HUES6 (cell line): Measurements from ENCODE around the gene LCE5A.
A peak's percentile ranks its signal among the peaks of the same experiment; 100 is the strongest.

Experiments
- H3K27ac ChIP-seq: 2 replicates; pipeline ENCODE4 v1.7.0; 2013; ENCODE audit warnings: low read depth, mild to moderate bottlenecking, low read length, inconsistent platforms
- H3K27me3 ChIP-seq: 2 replicates; pipeline ENCODE4 v1.6.1; 2013; ENCODE audit warnings: low read length; ENCODE audit not compliant: control insufficient read depth, insufficient read depth
- H3K36me3 ChIP-seq: 2 replicates; pipeline ENCODE4 v1.6.1; 2013; ENCODE audit warnings: low read length; ENCODE audit not compliant: control insufficient read depth, insufficient read depth
- H3K4me1 ChIP-seq: 2 replicates; pipeline ENCODE4 v1.6.1; 2013; ENCODE audit warnings: low read length; ENCODE audit not compliant: control insufficient read depth, insufficient read depth
- H3K4me3 ChIP-seq: 2 replicates; pipeline ENCODE4 v1.5.1; 2013; ENCODE audit warnings: low read depth, low read length
- H3K9ac ChIP-seq: one replicate; pipeline ENCODE4 v1.6.1; 2013; ENCODE audit warnings: mild to moderate bottlenecking, low read length
- H3K9me3 ChIP-seq: 2 replicates; pipeline ENCODE4 v1.6.1; 2013; ENCODE audit warnings: low read depth, low read length; ENCODE audit not compliant: control insufficient read depth, insufficient read depth

The LCE5A gene

DNA sequence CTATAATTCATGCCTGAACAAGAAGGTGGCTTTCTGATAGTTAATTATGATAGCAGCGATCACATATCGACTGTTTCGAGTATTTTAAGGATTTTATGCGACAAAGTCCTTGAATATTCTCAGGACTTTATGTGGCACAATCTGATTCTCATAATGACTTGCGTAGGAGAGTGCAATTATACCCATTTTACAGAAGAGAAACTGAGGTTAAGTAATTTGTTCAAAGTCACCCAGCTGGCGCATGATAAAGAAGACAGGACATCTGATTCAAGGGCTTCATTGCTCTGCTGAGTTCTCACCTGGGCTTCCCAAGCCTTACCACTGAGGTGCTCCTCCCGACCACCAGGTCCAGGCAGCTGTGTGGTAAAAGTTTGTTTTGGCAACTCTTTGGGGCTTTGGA lies 5.5 kb downstream of the LCE5A start:
- Histone ChIP-seq H3K9ac (no peak overlapping the region), H3K4me1 (no peaks in the 10 kb centered on the region), H3K27me3 (peaks cover 91% of the 10 kb centered on the region), H3K36me3 (no peaks in the 10 kb centered on the region), H3K4me3 (peak overlapping the region; percentile 36; the same call in 1 of the 2 replicates), H3K27ac (no peak overlapping the region), H3K9me3 (peaks cover 29% of the 10 kb centered on the region; the same call in 1 of the 2 replicates)

DNA sequence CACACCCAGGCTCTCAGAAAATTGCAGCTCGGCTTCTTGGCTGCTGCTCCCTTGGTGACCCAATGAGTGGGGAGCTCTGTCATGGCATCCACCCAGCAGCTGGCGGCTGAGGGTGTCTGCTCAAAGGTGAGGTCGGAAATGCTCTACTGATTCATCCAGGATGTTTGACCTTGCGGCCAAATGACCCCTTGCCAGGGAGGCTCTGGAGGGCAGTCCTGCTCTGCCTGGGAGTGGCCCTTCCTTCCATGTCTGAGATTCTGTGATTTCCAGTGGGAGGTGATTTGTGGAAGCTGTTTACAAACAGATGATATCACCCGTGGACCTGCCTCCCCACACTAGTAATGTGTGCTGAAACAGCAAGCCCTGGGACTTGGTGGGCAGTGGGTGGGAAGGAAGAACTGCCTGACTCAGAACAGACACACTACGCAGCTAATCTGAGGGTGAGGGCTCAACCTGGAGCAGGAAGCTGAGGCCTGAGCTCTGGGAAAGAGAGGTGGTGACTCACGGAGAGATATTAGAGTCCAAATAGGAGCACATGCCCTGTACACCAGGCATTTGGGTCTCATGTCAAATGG lies 6.7 kb downstream of the LCE5A start:
- Histone ChIP-seq H3K36me3 (no peaks in the 10 kb centered on the region), H3K9me3 (peaks cover 23% of the 10 kb centered on the region; the same call in 1 of the 2 replicates), H3K27ac (no peak overlapping the region), H3K4me3 (no peak overlapping the region), H3K27me3 (peaks cover 92% of the 10 kb centered on the region), H3K4me1 (no peaks in the 10 kb centered on the region), H3K9ac (no peak overlapping the region)

DNA sequence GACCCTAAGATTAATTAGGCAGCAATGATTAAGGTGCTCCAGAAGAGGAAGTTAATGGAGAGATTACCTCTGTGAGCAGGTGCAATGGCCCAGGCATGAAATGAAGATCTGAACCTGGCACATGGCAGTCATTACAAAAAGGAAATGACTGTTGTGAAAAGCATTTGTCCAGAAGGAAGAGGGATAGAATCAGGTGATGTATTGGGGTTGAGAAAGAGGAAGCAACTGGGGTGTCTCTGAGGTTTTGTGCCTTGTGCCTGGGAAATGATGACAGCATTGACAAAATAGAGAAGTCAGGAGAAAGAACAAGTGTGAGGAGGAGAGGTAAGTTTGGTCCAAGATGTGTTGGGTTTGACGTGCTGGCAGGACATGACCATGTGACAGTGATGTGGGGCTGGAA lies 9.2 kb downstream of the LCE5A start:
- H3K4me1 ChIP-seq = no peaks in the 10 kb centered on the region
- peaks cover 66% of the 10 kb centered on the region for H3K27me3 ChIP-seq
- H3K9me3 ChIP-seq = peaks cover 31% of the 10 kb centered on the region; the same call in 1 of the 2 replicates
- no peaks in the 10 kb centered on the region for H3K36me3 ChIP-seq
- H3K9ac ChIP-seq = no peak overlapping the region
- H3K4me3 ChIP-seq = no peak overlapping the region
- no peak overlapping the region for H3K27ac ChIP-seq

DNA sequence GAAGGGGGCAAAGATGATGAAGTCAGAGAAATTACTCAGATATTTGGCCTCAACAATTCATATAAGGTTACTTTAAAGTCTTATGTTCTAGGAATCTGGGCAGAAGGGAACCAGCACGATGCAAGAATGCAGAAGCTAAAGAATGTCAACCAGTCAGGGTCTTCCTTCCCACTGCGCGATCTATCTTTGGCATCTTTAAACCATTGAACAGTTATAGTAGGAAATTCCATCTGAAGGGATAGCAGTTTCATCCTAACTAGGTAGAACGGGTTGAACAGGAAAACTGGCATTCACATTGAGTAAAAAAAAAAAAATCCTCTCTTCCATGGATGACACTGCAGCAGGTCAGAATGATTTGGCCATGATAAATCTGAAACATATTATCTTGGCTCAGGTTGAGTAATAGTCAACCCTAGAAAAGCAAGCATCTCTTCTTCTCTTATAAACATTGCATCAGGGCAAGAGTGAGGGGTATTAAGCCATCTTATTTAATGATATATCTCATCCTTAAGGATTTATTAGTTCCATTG lies 10.0 kb downstream of the LCE5A start:
- Histone ChIP-seq H3K9me3 (peaks cover 31% of the 10 kb centered on the region; the same call in 1 of the 2 replicates), H3K4me3 (no peak overlapping the region), H3K27me3 (peaks cover 59% of the 10 kb centered on the region), H3K4me1 (no peaks in the 10 kb centered on the region), H3K9ac (no peak overlapping the region), H3K36me3 (no peaks in the 10 kb centered on the region), H3K27ac (no peak overlapping the region)

DNA sequence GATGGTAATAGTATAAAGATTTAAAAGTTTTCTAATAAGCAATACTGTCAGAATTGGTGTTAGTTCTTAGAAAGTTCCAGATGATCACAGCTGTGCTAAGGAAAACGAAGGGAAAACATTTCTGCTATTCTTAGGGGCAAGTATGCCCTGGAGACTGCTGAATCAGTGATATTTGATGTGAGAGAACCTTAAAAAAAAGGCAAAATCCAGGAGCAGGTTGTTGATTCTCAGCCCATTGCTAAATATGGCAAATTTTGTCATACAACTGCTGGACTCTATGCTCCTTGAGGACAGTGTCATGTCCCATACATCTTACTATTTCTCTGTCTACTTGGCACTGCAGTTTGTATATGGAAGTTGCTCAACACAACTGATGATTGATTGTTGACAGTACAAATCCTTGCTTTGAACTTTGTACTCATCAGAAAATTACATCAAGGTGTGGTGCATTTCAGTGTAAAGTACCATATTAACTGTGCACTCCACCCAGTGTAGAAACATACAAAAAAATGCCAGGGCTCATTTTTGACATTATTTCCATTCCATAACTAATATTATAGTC lies 14.6 kb downstream of the LCE5A start:
- H3K9ac ChIP-seq = no peak overlapping the region
- peaks cover 15% of the 10 kb centered on the region; the same call in 1 of the 2 replicates for H3K9me3 ChIP-seq
- H3K27ac ChIP-seq = no peak overlapping the region
- no peak overlapping the region for H3K4me3 ChIP-seq
- H3K36me3 ChIP-seq = no peaks in the 10 kb centered on the region
- H3K27me3 ChIP-seq = peaks cover 19% of the 10 kb centered on the region; the same call in 1 of the 2 replicates
- no peaks in the 10 kb centered on the region for H3K4me1 ChIP-seq

DNA sequence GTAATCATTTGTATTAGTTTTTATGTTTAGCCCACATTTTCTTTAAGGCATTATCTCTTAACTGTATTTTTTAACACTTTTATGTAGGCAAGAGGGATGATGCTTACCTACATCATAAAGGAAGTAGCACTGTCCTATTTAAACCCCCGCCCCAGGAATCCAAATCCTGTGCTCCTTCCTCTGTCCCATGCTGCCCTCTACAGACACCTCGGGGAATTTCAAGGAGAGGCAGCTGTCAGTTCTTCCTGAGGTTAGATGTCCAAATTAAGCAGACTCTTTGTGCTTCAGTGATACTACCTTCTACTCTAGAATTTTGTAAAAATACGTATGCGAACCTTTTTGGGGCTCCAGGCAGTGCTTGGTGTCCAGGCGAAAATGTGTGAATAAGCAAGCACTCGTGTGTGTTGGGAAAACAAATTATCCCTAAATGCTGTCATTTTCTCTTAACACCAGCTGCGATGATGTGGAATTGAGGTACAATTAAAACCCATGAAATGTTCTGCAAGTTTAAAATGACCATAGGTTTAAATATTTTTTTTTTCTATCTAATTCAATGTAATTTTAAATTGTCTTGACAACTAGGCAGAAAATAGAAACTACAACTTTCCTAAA lies 22.8 kb downstream of the LCE5A start:
- H3K9me3 ChIP-seq = peaks cover 25% of the 10 kb centered on the region
- no peaks in the 10 kb centered on the region for H3K4me1 ChIP-seq
- no peak overlapping the region for H3K4me3 ChIP-seq
- H3K36me3 ChIP-seq = no peaks in the 10 kb centered on the region
- H3K27ac ChIP-seq = no peak overlapping the region
- H3K9ac ChIP-seq = no peak overlapping the region
- H3K27me3 ChIP-seq = no peaks in the 10 kb centered on the region

DNA sequence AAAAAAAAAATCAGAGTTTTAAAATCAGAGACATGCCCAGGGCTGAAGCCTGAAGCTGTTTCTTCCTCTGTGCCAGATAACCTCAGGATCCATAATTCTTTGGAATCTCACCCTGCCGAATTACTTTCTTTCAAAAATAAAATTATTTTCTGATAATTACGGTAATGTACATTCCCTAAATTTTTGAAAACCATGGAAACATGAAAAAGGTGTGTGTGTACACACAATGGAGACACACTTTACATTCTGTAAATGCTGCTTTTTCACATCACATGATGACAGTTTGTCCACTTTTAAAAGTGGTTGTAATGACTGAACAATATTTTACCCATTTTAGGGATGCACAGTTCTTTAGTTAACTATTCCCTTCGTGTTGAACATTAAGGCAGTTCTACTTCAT lies 25.2 kb downstream of the LCE5A start:
- Histone ChIP-seq H3K4me3 (no peak overlapping the region), H3K9ac (no peak overlapping the region), H3K27ac (no peak overlapping the region), H3K27me3 (no peaks in the 10 kb centered on the region), H3K4me1 (no peaks in the 10 kb centered on the region), H3K36me3 (no peaks in the 10 kb centered on the region), H3K9me3 (peaks cover 32% of the 10 kb centered on the region)

DNA sequence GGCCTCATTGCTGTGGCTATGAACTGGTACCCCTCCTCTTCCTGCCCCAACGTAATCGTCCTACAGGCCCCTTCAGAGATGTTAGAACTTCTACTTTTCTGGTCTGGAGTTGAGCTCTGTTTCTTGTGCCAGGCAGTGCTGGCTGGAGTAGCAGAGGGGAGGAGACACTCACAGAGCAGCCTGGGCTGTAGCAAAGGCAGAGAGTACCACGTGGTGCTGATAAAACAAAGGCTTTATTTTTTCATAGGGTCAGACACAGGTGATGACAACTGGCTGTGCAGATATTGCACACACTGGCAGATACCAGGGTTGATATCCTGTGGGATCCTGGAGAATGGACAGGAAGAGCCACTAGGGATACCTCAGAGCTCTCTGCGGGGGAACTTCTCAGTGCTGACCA lies 26.9 kb downstream of the LCE5A start:
- Histone ChIP-seq H3K9me3 (peaks cover 28% of the 10 kb centered on the region; the same call in 1 of the 2 replicates), H3K4me3 (no peak overlapping the region), H3K9ac (no peak overlapping the region), H3K36me3 (no peaks in the 10 kb centered on the region), H3K4me1 (no peaks in the 10 kb centered on the region), H3K27ac (no peak overlapping the region), H3K27me3 (no peaks in the 10 kb centered on the region)

DNA sequence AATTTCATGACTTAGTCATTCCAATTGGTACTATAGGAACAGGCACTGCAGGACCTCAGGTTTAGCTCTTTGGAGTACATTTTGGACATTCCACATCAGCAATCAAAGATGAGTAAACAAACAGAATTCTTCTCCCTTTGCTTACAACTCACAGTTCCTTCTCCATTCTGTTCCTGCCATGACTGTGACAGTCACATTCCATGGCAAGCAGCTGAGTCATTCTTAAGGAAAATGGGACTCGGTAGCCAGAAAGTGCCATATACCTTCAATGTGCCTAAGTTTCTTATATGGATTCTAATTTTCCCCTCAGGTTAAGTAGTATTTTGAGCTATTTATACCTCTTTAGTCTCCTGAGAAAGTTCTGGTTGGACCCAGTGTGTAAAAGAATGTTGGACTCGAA lies 29.3 kb downstream of the LCE5A start:
- H3K36me3 ChIP-seq = no peaks in the 10 kb centered on the region
- peaks cover 43% of the 10 kb centered on the region; the same call in 1 of the 2 replicates for H3K9me3 ChIP-seq
- no peaks in the 10 kb centered on the region for H3K27me3 ChIP-seq
- H3K27ac ChIP-seq = no peak overlapping the region
- H3K9ac ChIP-seq = no peak overlapping the region
- no peaks in the 10 kb centered on the region for H3K4me1 ChIP-seq
- H3K4me3 ChIP-seq = no peak overlapping the region

DNA sequence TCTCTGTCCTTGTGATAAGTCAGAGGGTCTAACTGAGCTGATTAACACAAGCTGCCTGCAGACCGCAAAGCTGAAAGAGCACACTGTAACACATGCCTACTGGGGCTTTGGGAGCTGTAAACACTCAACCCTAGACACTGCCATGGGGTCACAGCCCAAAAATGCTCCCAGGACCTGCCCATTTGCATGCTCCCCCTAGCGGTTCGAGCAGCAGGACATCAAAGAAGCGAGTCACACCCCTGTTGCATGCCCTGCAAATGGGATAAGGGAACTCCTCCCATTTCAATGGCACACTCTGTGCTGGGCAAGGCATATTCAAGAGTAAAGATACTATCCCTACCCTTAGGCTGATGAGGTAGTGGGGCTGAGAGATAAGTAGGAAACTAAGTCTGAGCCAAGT lies 33.2 kb downstream of the LCE5A start:
- H3K36me3 ChIP-seq = no peaks in the 10 kb centered on the region
- H3K9me3 ChIP-seq = peaks cover 42% of the 10 kb centered on the region; the same call in 1 of the 2 replicates
- H3K4me1 ChIP-seq = no peaks in the 10 kb centered on the region
- no peak overlapping the region for H3K9ac ChIP-seq
- H3K27ac ChIP-seq = no peak overlapping the region
- H3K27me3 ChIP-seq = no peaks in the 10 kb centered on the region
- H3K4me3 ChIP-seq = no peak overlapping the region

DNA sequence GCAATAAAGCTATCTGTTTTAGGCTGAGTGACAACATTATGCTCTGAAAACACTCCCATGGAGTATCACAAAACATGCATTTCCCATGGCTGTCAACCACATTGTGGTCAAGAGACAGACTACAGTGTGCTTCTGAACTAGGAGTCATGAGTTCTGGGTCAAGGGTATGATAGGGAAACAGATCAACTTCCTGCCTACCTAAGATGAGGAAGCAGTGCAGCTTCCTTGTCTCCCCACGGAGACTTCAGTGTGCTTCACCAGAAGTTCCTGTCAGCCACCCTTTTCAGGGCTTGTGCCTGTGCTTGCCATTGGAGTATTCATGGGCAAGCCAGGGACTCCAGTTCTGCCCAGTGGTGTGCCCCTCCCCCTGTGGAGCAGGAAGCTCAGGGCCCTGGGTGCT lies 36.1 kb downstream of the LCE5A start:
- no peaks in the 10 kb centered on the region for H3K27me3 ChIP-seq
- no peak overlapping the region for H3K9ac ChIP-seq
- peaks cover 28% of the 10 kb centered on the region; the same call in 1 of the 2 replicates for H3K9me3 ChIP-seq
- no peak overlapping the region for H3K4me3 ChIP-seq
- no peak overlapping the region for H3K27ac ChIP-seq
- H3K36me3 ChIP-seq = no peaks in the 10 kb centered on the region
- H3K4me1 ChIP-seq = no peaks in the 10 kb centered on the region
